ENCODE results near the gene AGFG2. TPM values are rescaled to one million over a fixed set of nuclear protein-coding genes. Genes with fewer than 3 reads are reported as not detected.
"Not testable (repeated sequence)": the region's sequence is repeated elsewhere in the genome, so short reads cannot be mapped to it uniquely, and the experiment has no call there.

Gene AGFG2
- total and polyA plus RNA-seq, 12 donors, result 14.0 to 175 (median 107) TPM

DNA sequence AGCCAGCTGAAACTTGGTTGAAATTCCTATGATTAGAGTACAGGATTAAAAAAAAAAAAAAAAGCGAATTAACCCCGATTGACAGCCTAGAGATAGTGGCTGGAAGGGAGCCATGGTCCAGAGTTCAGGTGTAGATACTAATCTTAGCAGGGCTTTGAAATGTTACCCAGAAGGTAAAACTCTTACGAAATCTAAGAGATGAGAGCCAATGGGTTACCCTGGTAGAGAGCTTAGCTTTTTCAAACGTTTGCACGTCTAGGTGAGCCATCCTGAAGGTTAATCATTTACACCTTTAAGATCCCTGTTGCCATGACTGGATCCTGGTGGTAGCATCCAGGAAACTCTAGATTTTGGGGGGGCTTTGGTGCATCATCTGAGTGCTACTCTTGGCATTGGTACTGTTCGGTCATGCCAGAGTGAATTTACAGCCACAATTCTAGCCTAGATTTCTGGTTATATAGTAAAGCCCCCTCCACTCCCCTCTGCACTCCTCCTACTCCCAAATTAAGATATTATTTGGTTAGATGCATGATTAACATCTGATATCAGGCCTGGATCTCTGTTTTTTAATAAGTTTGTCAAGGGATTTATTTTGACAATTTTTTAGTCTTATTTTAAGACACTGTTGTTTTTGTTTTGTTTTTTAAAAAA, 1.2 kb downstream of the AGFG2 start:
- H3K4me3 ChIP-seq, result peak overlapping the region; percentile 18 to 96 (median 59)
- DNase-seq, result no peak
- no peaks in the 10 kb centered on the region for H3K9me3 ChIP-seq (replicated peaks in 1 of 3)
- H3K36me3 ChIP-seq (replicated peaks in 1 of 2), result no peaks in the 10 kb centered on the region
- no peaks in the 10 kb centered on the region for H3K27me3 ChIP-seq
- TF ChIP-seq POLR2A (IDR thresholded peaks at IDR 0.05) (no peak), CTCF (IDR thresholded peaks at IDR 0.05) (no peak)
- WGBS, 4 donors, result 30 to 36% (median 31%) methylated on average over 6 of the region's 6 CpGs
- H3K27ac ChIP-seq, result peak overlapping the region in 4 of 5 donors; percentile 14 to 95 (median 66)
- intact Hi-C loops (cut with DNase I), result no loop called here
- peaks cover 46 to 58% of the 10 kb centered on the region in 2 donors for H3K4me1 ChIP-seq (replicated peaks in 1 of 2)

GRCh38 chr7:100541309-100541708, 2.3 kb downstream of the AGFG2 start:
- DNase-seq; H3K27me3 ChIP-seq; H3K36me3 ChIP-seq (replicated peaks in 1 of 2); H3K9me3 ChIP-seq (replicated peaks in 1 of 3); intact Hi-C loops (cut with DNase I): not testable (repeated sequence)
- peaks cover 57 to 69% of the 10 kb centered on the region in 2 donors for H3K4me1 ChIP-seq (replicated peaks in 1 of 2)
- H3K4me3 ChIP-seq, result peak overlapping the region in 1 of 4 donors; percentile 96
- H3K27ac ChIP-seq, result peak overlapping the region in 2 of 5 donors; percentile 43 to 94
- WGBS, 4 donors, result 75 to 82% (median 78%) methylated on average over 7 of the region's 7 CpGs

GRCh38 chr7:100543586-100543985, 4.6 kb downstream of the AGFG2 start:
- H3K4me3 ChIP-seq, result no peak overlapping the region
- intact Hi-C loops (cut with DNase I), result no loop called here
- no peaks in the 10 kb centered on the region for H3K36me3 ChIP-seq (replicated peaks in 1 of 2)
- no peak for DNase-seq
- H3K4me1 ChIP-seq (replicated peaks in 1 of 2), result peaks cover 80 to 86% of the 10 kb centered on the region in 2 donors
- peak overlapping the region in 4 of 5 donors; percentile 66 to 99 (median 94) for H3K27ac ChIP-seq
- H3K27me3 ChIP-seq, result no peaks in the 10 kb centered on the region
- WGBS, 4 donors, result 50 to 86% (median 67%) methylated on average over 1 of the region's 1 CpG
- no peak for TF ChIP-seq CTCF (IDR thresholded peaks at IDR 0.05)
- TF ChIP-seq POLR2A (IDR thresholded peaks at IDR 0.05), result no peak
- H3K9me3 ChIP-seq (replicated peaks in 1 of 3), result no peaks in the 10 kb centered on the region

GRCh38 chr7:100544386-100544785, 5.4 kb downstream of the AGFG2 start:
- Histone ChIP-seq H3K4me3 (peak overlapping the region in 1 of 4 donors; percentile 10), H3K27me3 (no peaks in the 10 kb centered on the region), H3K27ac (peak overlapping the region; percentile 66 to 99 (median 93)), H3K9me3 (replicated peaks in 1 of 3) (no peaks in the 10 kb centered on the region), H3K36me3 (replicated peaks in 1 of 2) (peaks cover 0 to 5% of the 10 kb centered on the region in 2 donors), H3K4me1 (replicated peaks in 1 of 2) (peaks cover 82 to 91% of the 10 kb centered on the region in 2 donors)
- 22 to 36% (median 30%) methylated on average over 5 of the region's 5 CpGs for WGBS, 4 donors
- TF ChIP-seq POLR2A (IDR thresholded peaks at IDR 0.05) (no peak), CTCF (IDR thresholded peaks at IDR 0.05) (no peak)
- DNase-seq, result no peak
- intact Hi-C loops (cut with DNase I), result loop anchor here in 1 of 2 donors (2.0 kb wide), 1 partner anchor 14 kb away; no protein-coding TSS in a partner anchor

Measured in adrenal gland (tissue), 12 donors.